HUES64 (cell line): ENCODE results near the gene FHIT.

Source experiments
- H3K27ac ChIP-seq: 2 replicates; pipeline ENCODE4 v1.7.0; 2013; ENCODE audit warnings: low read depth, low read length, inconsistent platforms
- H3K27me3 ChIP-seq: 2 replicates; pipeline ENCODE4 v1.6.1; 2013; ENCODE audit warnings: mild to moderate bottlenecking, low read length; ENCODE audit not compliant: insufficient read depth
- H3K36me3 ChIP-seq: 2 replicates; pipeline ENCODE4 v1.6.1; 2013; ENCODE audit warnings: mild to moderate bottlenecking, low read length; ENCODE audit not compliant: insufficient read depth
- H3K4me1 ChIP-seq: 2 replicates; pipeline ENCODE4 v1.6.1; 2013; ENCODE audit warnings: mild to moderate bottlenecking, low read length, moderate library complexity; ENCODE audit not compliant: insufficient read depth
- H3K4me3 ChIP-seq: 2 replicates; pipeline ENCODE4 v1.5.1; 2013; ENCODE audit warnings: mild to moderate bottlenecking, low read length, moderate library complexity
- H3K9ac ChIP-seq: 2 replicates; pipeline ENCODE4 v1.6.1; 2013; ENCODE audit warnings: mild to moderate bottlenecking, low read depth, low read length
- H3K9me3 ChIP-seq: 2 replicates; pipeline ENCODE4 v1.6.1; 2013; ENCODE audit warnings: low read depth, low read length; ENCODE audit not compliant: insufficient read depth
- WGBS: fragments of 150-250, 120-280 bp; methylation state at CpG from one replicate; pipeline ENCODE4 v1.1.7; 2013; ENCODE audit warnings: missing lambda C conversion rate; 5-methylcytosine and 5-hydroxymethylcytosine counted together

The FHIT gene

DNA sequence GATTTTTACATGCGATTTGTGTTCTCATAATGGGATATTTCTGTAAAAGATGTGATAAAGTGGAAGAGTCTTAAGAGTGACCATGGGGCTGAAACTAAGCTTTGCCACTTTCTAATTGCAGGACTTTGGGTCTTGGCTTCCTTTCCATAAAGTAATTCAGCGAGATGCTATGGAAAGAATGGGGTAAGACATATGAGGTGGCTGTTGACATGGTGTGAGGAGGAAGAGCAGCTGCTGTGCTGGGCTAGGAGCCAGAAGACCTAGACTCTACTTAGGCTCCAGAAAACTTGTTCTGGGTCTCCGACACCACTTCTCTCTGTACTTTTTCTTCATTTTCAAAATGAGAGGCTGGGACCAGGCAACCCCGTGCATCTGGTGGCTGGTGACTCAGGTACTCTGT is 1547.0 kb downstream of the FHIT start:
- H3K27ac ChIP-seq, result no peak overlapping the region
- no peak overlapping the region for H3K4me3 ChIP-seq
- H3K9ac ChIP-seq, result no peak overlapping the region
- 97% methylated on average over 4 of the region's 4 CpGs for WGBS
- no peaks in the 10 kb centered on the region for H3K9me3 ChIP-seq
- no peaks in the 10 kb centered on the region for H3K4me1 ChIP-seq
- no peaks in the 10 kb centered on the region for H3K36me3 ChIP-seq
- no peaks in the 10 kb centered on the region for H3K27me3 ChIP-seq

DNA sequence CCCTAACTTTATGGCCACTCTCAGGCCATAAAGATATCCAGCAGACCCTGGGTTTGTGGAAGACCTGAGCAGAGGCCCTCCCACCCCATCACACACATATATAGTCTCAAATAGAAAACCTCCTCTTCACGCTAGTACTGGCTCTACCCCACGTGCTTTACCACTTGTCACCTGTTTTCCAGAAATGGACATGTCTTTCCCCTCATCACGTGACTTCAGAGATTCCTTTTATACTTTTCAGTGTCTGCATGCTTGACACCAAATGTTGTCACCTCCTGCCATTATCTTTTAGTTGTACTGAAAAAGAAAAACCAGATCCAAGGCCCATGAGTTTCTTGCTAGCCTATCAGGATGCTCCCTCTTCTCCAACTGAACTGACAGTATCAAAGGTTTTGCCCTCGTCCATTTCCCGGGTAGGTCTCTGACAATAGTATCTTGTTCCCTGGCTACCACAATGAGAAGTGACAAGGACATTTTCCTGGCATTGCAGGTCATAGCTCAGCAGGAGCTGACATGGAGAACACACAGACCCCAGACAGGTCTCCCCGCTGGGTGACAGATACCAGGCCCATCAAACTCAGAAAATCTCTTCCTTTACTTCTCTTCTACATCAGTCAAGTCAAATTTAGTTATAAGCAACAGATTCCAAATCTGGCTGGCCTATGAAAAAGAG is 1551.5 kb downstream of the FHIT start:
- no peaks in the 10 kb centered on the region for H3K9me3 ChIP-seq
- no peak overlapping the region for H3K9ac ChIP-seq
- no peaks in the 10 kb centered on the region for H3K36me3 ChIP-seq
- no peaks in the 10 kb centered on the region for H3K27me3 ChIP-seq
- WGBS, result 91% methylated on average over 6 of the region's 6 CpGs
- no peak overlapping the region for H3K27ac ChIP-seq
- no peak overlapping the region for H3K4me3 ChIP-seq
- H3K4me1 ChIP-seq, result no peaks in the 10 kb centered on the region
